KOPT-K1 (cell line): ENCODE measurements around the gene PBOV1.

Experiments
- H3K27ac ChIP-seq: fragments of 200-600 bp; sonication (generic); 2 replicates; pipeline ENCODE4 v1.5.1; 2016; ENCODE audit warnings: antibody characterized with exemption, mild to moderate bottlenecking, low read depth, low read length; ENCODE audit not compliant: poor library complexity, severe bottlenecking
- H3K36me3 ChIP-seq: fragments of 200-600 bp; sonication (generic); 2 replicates; pipeline ENCODE4 v1.5.1; 2017; ENCODE audit warnings: antibody characterized with exemption, mild to moderate bottlenecking, low read length, moderate library complexity; ENCODE audit not compliant: insufficient read depth
- H3K9me3 ChIP-seq: fragments of 200-600 bp; sonication (generic); 2 replicates; pipeline ENCODE4 v1.5.1; 2017; ENCODE audit warnings: antibody characterized with exemption, low read length, mild to moderate bottlenecking; ENCODE audit not compliant: insufficient read depth, poor library complexity, severe bottlenecking

PBOV1 gene

GRCh38 chr6:138203315-138203714 lies 15.0 kb downstream of the PBOV1 start:
- no peak overlapping the region for H3K27ac ChIP-seq
- H3K9me3 ChIP-seq = no peaks in the 10 kb centered on the region

GRCh38 chr6:138201836-138202235 lies 16.5 kb downstream of the PBOV1 start:
- Histone ChIP-seq H3K9me3 (no peaks in the 10 kb centered on the region), H3K27ac (no peak overlapping the region), H3K36me3 (no peaks in the 10 kb centered on the region)

More at GRCh38 chr6:138203315-138203714, 15.0 kb downstream of the PBOV1 start:
- no peaks in the 10 kb centered on the region for H3K36me3 ChIP-seq

- Histone ChIP-seq H3K9me3 (no peaks in the 10 kb centered on the region), H3K27ac (no peak overlapping the region), H3K36me3 (no peaks in the 10 kb centered on the region)
These were observed 19.7 kb downstream of the PBOV1 start for GRCh38 chr6:138198430-138199091.

- H3K27ac ChIP-seq = no peak overlapping the region
- no peaks in the 10 kb centered on the region for H3K36me3 ChIP-seq
- no peaks in the 10 kb centered on the region for H3K9me3 ChIP-seq
These were observed 20.7 kb downstream of the PBOV1 start for GRCh38 chr6:138197570-138197969.

DNA sequence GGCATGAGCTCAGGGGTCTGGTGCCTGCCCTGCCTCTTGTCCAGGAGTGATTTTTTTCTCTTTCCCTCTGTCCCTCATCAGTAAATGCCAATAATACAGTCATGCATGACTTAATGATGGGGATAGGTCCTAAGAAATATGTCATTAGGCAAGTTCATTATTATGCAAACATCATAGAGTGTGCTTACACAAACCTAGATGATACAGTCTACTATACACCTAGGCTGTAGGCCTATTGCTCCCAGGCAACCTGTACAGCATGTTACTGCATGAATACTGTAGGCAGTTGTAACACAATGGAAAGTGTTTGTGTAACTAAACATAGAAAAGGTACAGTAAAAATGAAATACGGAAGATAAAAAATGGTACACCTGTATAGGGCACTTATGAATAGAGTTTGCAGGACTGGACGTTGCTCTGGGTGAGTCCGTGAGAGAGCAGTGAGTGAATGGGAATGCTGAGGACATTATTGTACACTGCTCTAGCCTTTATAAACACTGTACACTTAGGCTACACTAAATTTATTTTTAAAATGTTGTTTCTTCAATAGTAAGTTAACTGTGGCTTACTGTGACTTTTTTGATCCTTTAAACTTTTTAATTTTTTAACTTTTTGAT lies 22.1 kb downstream of the PBOV1 start:
- no peak overlapping the region for H3K27ac ChIP-seq
- H3K36me3 ChIP-seq = no peaks in the 10 kb centered on the region
- no peaks in the 10 kb centered on the region for H3K9me3 ChIP-seq

- Histone ChIP-seq H3K36me3 (no peaks in the 10 kb centered on the region), H3K27ac (no peak overlapping the region), H3K9me3 (no peaks in the 10 kb centered on the region)
These were observed 24.0 kb downstream of the PBOV1 start for GRCh38 chr6:138194287-138194686.

DNA sequence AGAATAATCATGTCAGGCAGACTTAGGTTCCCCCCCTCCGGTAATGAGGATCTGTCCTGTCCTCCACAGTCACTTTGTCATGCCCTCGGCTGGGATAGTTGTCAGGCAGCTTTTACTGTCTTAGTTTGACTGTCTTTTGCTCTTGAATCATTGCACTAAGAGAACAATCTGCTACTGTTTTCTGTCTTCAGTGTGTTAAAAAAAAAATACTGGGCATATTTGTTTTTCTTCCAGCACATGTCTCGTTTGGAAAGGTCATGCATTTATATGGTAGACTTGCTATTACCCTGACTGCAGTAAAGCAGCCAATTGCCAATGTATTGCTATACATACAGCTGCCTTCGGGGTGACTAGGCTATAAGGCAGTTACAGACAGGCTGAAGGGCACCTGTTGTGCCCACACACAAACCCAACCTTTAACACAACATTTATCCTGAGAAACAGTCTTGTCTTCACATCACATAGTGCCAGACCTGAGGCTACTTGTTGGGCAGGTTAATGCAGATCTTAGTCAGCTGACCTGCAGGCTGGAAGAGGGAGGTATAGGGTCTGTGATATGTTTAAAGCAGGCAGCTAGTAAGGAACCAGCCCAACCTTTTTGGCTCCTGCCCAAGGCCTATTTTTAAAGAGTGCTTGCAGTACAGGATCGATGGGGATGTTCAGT lies 29.9 kb downstream of the PBOV1 start:
- Histone ChIP-seq H3K27ac (no peak overlapping the region), H3K9me3 (no peaks in the 10 kb centered on the region)

GRCh38 chr6:138187156-138187555 lies 31.1 kb downstream of the PBOV1 start:
- no peaks in the 10 kb centered on the region for H3K36me3 ChIP-seq
- H3K27ac ChIP-seq = no peak overlapping the region

More for the DNA sequence above, 29.9 kb downstream of the PBOV1 start:
- no peaks in the 10 kb centered on the region for H3K36me3 ChIP-seq

GRCh38 chr6:138184230-138184629 lies 34.1 kb downstream of the PBOV1 start:
- Histone ChIP-seq H3K36me3 (no peaks in the 10 kb centered on the region), H3K27ac (no peak overlapping the region), H3K9me3 (no peaks in the 10 kb centered on the region)

More at GRCh38 chr6:138187156-138187555, 31.1 kb downstream of the PBOV1 start:
- no peaks in the 10 kb centered on the region for H3K9me3 ChIP-seq

DNA sequence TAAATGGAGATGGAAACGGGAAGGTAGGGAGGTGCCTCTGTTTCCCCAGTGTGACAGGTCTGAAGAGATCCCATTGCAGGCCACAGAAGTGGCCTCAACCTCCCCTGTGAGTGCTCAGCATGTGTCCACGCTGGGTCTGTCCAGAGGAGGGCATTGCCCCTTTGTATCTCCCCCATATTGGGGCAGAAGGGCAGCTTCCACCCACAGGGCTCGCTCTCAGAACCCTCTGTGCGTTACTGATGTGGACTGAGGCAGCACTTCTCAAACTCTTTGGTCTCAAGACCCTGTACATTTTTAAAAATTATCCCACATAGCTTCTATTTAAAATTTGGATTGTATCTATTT lies 34.5 kb downstream of the PBOV1 start:
- no peaks in the 10 kb centered on the region for H3K9me3 ChIP-seq
- H3K27ac ChIP-seq = no peak overlapping the region
- no peaks in the 10 kb centered on the region for H3K36me3 ChIP-seq

- H3K36me3 ChIP-seq = no peaks in the 10 kb centered on the region
- no peak overlapping the region for H3K27ac ChIP-seq
- no peaks in the 10 kb centered on the region for H3K9me3 ChIP-seq
These were observed 35.1 kb downstream of the PBOV1 start for GRCh38 chr6:138182939-138183789.

- Histone ChIP-seq H3K36me3 (no peaks in the 10 kb centered on the region), H3K27ac (no peak overlapping the region), H3K9me3 (peaks cover 11% of the 10 kb centered on the region)
These were observed 41.5 kb downstream of the PBOV1 start for GRCh38 chr6:138176652-138177232.

GRCh38 chr6:138175596-138175995 lies 42.7 kb downstream of the PBOV1 start:
- no peak overlapping the region for H3K27ac ChIP-seq
- no peaks in the 10 kb centered on the region for H3K36me3 ChIP-seq
- peaks cover 11% of the 10 kb centered on the region for H3K9me3 ChIP-seq
